ENCODE data around the gene NELFA. TPM values are rescaled to one million over a fixed set of nuclear protein-coding genes. Genes with fewer than 3 reads are reported as not detected.

NELFA gene
- total RNA-seq, 1 experiment from 2014 or later = 27.0 TPM

- no peaks in the 10 kb centered on the region for H3K9me3 ChIP-seq (ENCODE audit: control insufficient read depth, insufficient read depth, low read depth, low read length)
- no peak for TF ChIP-seq POLR2AphosphoS5 (IDR thresholded peaks at IDR 0.05; ENCODE audit: low read depth, low read length)
- no peak for TF ChIP-seq SIN3A (IDR thresholded peaks at IDR 0.05; ENCODE audit: borderline replicate concordance, insufficient read depth, low read depth, low read length)
- TF ChIP-seq REST (IDR thresholded peaks at IDR 0.05; ENCODE audit: insufficient read depth in 1 of 2, low read depth in 2 of 2, low read length in 1 of 2) = no peak
- no peak for TF ChIP-seq CTCF (IDR thresholded peaks at IDR 0.05)
- BruUV-seq (replicated peaks) = no TSS peak
- in situ Hi-C loops (cut with HindIII; ENCODE audit: low pct_unique_long_range_greater_than_20kb, low sequenced_read_pairs) = no loop called here
- intact Hi-C loops (cut with micrococcal nuclease; ENCODE audit: unreplicated experiment) = no loop called here
- ATAC-seq (no peak), DNase-seq (ENCODE audit: low read depth, low spot score) (no peak)
- H3K27me3 ChIP-seq (ENCODE audit: control insufficient read depth, insufficient read depth, low read length) = no peaks in the 10 kb centered on the region
- ChIA-PET POLR2A (no interaction called here), CTCF (no interaction called here)
- peaks cover 2% of the 10 kb centered on the region for H3K36me3 ChIP-seq (ENCODE audit: control insufficient read depth, insufficient read depth, low read length)
- H3K4me1 ChIP-seq (ENCODE audit: control insufficient read depth, insufficient read depth, low read length) = no peaks in the 10 kb centered on the region
- H3K4me3 ChIP-seq (ENCODE audit: low read depth in 2 of 2, low read length in 2 of 2) = no peak overlapping the region
- no peak overlapping the region for H3K27ac ChIP-seq (ENCODE audit: low read length)
Measured at GRCh38 chr4:1958276-1959103, 50.3 kb downstream of the NELFA start.

- TF ChIP-seq SIN3A (IDR thresholded peaks at IDR 0.05; ENCODE audit: borderline replicate concordance, insufficient read depth, low read depth, low read length) (no peak), TCF7L2 (IDR thresholded peaks at IDR 0.05; ENCODE audit: low read depth, low read length) (no peak), REST (IDR thresholded peaks at IDR 0.05; ENCODE audit: insufficient read depth in 1 of 2, low read depth in 2 of 2, low read length in 1 of 2) (no peak), CTCF (IDR thresholded peaks at IDR 0.05) (no peak), POLR2AphosphoS5 (IDR thresholded peaks at IDR 0.05; ENCODE audit: low read depth, low read length) (no peak)
- Histone ChIP-seq H3K4me3 (ENCODE audit: low read depth in 2 of 2, low read length in 2 of 2) (no peak overlapping the region), H3K36me3 (ENCODE audit: control insufficient read depth, insufficient read depth, low read length) (peaks cover 2% of the 10 kb centered on the region), H3K9me3 (ENCODE audit: control insufficient read depth, insufficient read depth, low read depth, low read length) (no peaks in the 10 kb centered on the region), H3K4me1 (ENCODE audit: control insufficient read depth, insufficient read depth, low read length) (no peaks in the 10 kb centered on the region), H3K27ac (ENCODE audit: low read length) (no peak overlapping the region), H3K27me3 (ENCODE audit: control insufficient read depth, insufficient read depth, low read length) (no peaks in the 10 kb centered on the region)
- in situ Hi-C loops (cut with HindIII; ENCODE audit: low pct_unique_long_range_greater_than_20kb, low sequenced_read_pairs) (no loop called here), intact Hi-C loops (cut with micrococcal nuclease; ENCODE audit: unreplicated experiment) (no loop called here)
- ChIA-PET CTCF (no interaction called here), POLR2A (no interaction called here)
- BruUV-seq (replicated peaks) = no TSS peak
- ATAC-seq = no peak
- DNase-seq (ENCODE audit: low read depth, low spot score) = no peak
Measured at GRCh38 chr4:1956631-1957030, 52.1 kb downstream of the NELFA start.
